Stimulated activated CD8-positive, alpha-beta memory T cell treated with anti-CD3 and anti-CD28 coated beads, Interleukin-12 subunit alpha, Interleukin-12 subunit beta, amount 100 ng/mL, for 24 hours (primary cell): Measurements from ENCODE around the gene TTC39B.

Experiments used
- DNase-seq: peaks from one replicate; pipeline ENCODE4 v3.0.0-alpha.2; 2020; ENCODE audit errors: extremely low read depth

TTC39B gene

DNA sequence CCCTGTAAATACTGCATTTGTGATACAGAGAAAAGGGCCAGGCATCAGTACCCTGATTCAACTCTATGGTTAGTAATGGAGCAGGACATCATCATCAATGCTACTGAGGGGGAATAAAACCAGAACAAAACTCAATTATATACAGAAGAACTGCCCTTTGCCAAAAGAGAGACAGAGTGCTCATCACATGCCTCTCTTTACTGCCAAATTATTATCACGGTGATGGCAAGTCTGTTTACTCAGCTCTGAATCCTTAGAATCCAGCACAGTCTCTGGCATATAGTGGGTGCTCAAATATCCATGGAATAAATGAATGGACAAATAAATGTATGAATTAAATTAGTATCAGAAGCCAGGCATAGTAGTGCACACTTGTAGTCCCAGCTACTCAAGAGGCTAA is 130.2 kb downstream of the TTC39B start:
- DNase-seq: no peak

DNA sequence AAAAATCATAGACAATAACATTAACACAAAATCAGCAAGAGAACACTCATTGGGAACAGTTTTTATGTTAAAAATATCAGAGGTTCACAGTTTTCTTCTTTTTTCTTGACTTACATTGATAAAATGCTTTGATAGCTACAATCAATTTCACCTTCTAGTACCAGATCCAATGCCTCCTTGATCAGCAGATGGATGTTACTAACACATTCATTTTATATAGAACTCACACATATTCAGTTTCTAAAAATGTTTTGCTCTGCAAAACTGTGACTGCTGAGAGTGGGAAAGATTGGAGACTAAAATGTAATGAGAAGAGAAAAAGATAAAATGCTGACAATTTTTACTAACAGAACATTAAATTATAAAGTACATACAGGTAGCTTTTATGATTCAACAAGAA is 143.1 kb downstream of the TTC39B start:
- no peak for DNase-seq

GRCh38 chr9:15161753-15162152 is 145.3 kb downstream of the TTC39B start:
- DNase-seq: no peak

DNA sequence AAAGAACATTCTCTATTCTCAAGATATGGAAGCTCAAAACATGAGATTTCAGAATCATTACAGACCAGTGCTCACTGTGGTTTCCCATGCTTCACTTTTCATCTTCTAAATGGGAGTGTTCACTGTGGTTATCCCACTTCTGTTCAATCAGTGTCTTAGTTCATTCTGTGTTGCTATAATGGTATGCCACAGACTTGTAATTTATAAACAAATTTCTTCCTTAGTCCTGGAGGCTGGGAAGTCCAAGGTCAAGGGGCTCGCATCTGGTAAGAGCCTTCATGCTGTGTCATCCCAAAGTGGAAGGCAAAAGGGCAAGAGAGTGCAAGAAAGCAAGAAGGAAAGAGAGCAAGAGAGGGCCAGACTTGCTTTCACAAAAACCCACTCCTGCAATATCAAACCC is 146.3 kb downstream of the TTC39B start:
- DNase-seq: no peak

DNA sequence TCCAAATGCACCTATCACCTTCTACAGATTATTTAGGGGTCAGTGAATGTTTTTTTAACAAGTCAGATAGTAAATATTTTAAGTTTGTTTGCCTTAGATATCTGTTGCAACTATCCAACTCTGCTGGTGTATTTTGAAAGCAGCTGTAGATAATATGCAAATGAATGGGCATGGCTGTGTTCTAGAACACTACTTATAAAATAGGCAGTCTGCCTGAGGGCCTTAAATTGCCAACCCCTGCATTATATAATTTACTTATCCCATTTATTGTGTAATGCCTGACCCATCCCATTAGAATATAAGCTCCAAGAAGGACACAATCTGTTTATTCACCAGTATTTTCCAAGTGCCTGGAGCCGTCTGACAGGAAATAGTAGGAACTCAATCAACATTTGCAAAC is 149.0 kb downstream of the TTC39B start:
- no peak for DNase-seq

DNA sequence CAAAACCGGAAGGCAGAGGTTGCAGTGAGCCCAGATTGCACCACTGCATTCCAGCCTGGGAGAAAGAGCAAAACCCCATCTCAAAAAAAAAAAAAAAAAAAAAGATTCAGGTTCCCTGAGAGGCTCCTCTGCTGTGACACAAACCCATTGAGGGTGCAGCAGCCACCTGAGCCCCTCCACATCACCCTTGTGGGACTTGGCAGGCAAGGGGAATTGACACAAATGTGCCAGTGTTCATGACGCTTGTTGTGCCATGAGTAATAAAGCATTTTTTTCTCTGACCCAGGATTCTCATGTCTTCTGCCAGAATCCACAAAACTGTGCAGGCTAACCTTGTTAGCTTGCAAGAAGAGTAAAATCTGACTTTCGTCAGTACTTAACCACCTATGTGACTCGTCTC is 149.6 kb downstream of the TTC39B start:
- DNase-seq: no peak

DNA sequence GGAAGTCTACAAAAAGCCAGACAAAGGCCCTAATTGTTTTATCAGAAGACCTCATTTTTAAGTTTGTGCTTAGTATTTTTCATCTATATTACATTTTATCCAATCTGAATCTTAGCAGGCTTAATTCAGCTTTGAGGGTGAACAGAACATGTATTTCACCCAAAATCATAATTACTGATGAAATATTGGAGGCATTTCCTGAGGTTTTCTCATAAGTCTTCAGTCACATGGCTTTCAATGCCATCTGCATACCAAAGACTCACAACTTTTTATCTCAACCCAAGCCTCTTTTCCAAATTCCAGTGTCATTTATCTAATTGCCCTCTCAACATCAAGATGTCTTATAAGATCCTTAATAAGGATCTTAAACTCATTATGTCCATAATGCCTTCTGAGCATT is 150.8 kb downstream of the TTC39B start:
- no peak for DNase-seq

DNA sequence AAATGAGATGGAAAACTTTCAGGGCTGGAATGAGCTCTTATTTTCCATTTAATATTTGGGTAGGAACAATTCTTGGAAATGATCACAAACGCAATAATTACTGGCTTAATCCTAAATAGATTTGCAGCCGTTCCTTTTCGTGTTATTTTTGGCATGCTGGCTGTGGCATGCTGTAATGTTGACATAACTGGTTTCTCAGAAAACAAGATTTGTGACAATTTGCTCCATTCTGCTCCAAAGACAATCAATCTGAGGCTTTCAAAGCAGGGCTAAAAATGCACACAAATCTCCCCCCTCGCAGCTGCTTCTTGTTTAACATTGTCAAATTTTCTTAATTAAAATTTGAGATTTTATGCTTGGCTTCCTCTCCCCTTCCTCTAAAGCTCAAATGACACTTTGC is 151.2 kb downstream of the TTC39B start:
- DNase-seq: no peak

DNA sequence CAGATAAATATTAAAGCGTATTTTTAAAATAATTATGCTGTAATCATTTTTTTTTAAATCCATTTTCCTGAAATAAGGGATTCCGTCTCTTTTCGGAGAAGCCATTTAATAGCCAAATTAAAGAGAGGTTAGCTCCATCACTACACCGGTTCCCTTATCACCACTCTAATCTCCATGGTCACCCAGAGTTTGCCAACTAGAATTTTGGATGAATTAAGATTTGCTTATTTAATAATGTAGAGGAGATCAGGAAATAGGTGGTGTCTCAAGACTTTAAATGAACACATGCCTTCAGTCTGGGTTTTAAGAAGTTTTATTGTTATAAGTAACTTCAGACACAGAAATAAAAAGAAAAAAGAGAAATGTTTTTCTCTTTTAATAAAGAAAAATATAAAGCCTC is 151.7 kb downstream of the TTC39B start:
- DNase-seq: no peak

DNA sequence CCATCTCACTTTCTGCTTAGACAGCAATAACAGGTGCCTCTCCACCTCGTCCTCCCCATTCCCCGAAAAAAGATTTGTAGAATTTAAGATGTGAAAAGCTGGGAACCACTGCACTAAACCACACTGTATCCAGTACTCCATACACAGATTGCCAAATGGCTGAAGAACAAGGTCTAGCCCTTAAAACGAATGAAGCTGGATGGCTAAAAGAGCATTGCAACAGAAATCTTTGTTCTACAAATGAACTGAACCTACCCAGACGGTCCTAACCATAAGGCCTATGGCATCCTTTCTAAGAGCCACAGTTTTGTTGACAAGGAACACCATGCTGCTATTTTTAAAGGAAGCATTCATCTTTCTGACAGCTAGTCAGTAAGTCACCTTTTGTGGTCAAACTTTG is 152.3 kb downstream of the TTC39B start:
- DNase-seq: no peak

GRCh38 chr9:15153961-15154360 is 153.1 kb downstream of the TTC39B start:
- DNase-seq: no peak

- no peak for DNase-seq
Measured at GRCh38 chr9:15150939-15151338, 156.1 kb downstream of the TTC39B start.

- DNase-seq: no peak
Measured at GRCh38 chr9:15149450-15149849, 157.6 kb downstream of the TTC39B start.

DNA sequence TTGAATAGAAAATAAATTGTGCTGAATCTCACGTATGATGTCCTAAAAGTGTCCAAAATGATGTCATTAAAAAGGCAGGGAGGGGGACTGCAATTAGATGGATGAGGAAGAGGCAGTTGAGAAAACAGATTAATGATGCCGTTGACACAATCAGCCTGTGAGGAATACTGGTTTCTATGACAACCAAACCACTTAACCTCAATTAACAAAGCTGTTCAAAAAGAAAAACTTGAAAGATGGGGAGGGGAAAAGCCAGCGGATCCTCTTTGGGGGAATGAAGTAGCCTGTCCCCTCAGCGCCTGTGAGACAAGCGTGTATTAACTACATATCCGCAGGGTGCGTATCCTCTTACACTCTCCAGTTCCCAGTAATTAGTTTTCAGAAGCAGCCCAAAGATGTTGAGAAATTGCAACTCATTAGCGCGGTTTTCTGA is 160.7 kb downstream of the TTC39B start:
- DNase-seq: no peak

- DNase-seq: no peak
Measured at GRCh38 chr9:15144622-15145061, 162.4 kb downstream of the TTC39B start.

- DNase-seq: no peak
Measured at GRCh38 chr9:15142878-15143534, 164.0 kb downstream of the TTC39B start.

- DNase-seq: no peak
Measured at GRCh38 chr9:15140051-15140450, 167.0 kb downstream of the TTC39B start.

GRCh38 chr9:15139469-15139868 is 167.5 kb downstream of the TTC39B start:
- DNase-seq: no peak

DNA sequence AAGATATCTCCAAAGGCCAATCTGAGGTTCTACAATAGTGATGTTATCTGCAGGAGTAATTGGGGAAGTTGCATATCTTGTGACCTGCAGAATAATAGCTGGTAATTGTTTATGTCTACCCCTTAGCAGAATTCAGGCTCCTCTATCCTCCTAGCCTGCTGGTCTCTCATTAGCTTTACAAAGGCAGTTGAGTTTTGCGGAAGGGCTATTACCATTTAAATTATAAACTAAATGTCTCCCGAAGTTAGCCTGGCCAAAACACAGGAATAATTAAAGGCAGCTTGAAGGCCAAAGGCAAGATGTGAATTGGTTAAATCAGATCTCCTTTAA is 168.7 kb downstream of the TTC39B start:
- DNase-seq: no peak

DNA sequence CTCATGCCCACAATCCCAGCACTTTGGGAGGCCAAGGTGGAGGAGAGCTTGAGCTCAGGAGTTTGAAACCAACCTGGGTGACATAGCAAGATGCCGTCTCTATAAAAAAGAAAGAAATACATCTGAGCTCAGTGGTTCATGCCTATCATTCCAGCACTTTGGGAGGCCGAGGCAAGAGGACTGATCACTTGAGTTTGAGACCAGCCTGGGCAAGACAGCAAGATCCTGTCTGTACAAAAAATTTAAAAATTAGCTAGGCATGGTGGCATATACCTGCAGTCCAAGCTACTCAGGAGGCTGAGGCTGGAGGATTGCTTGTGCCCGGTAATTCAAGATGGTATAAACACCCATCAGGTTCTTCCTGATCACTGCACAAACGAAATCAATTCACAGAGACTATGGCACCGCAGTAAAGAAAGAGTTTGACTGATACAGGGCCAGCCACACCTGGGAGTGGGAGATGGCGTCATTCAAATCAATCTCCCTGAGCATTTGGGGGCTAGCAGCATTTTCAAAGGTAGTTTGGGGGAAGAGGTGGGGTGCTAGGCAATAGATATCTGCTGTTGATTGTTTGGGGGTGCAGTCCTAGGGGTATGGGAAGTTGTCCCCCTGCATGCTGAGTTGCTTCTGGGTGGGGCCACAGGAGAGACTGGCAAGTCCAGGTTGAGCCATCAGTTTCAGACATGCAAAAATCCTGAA is 169.2 kb downstream of the TTC39B start:
- no peak for DNase-seq

DNA sequence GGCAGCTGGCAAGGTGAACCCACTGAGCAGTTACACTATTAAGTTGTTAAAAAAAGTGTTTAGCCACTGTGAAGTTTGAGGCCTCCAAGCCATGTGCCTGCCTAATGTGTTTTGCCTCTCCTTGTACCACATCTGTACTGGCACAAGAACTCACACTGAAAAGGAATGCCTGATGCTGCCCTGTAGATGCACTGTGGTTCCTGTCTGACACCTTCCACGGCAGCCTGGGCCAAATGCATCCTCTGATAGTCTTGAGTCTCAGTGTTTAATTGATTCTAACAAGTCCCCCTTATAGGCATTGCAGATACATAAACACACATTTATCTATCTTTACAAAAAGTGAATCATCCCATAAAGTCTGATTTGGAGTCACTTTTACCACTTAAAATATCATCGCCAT is 169.9 kb downstream of the TTC39B start:
- no peak for DNase-seq

DNA sequence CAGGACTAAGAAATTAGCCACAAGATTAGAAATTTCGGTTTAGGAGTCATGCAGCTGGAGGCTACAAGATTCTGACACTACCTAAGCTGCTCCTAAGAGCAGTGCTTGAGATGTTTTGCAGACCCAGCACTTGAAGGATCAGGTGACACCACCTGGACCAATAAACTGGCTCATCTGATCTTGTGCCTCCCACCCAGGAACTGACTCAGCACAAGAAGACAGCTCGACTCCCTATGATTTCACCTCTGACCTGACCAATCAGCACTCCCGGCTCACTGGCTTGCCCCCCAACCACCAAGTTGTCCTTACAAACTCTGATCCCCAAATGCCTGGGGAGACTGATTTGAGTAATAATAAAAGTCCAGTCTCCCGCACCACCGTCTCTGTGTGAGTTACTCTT is 170.4 kb downstream of the TTC39B start:
- DNase-seq: no peak

GRCh38 chr9:15135164-15135792 is 171.7 kb downstream of the TTC39B start:
- DNase-seq: no peak
